ENCODE results near the gene NDUFA6.

DNA sequence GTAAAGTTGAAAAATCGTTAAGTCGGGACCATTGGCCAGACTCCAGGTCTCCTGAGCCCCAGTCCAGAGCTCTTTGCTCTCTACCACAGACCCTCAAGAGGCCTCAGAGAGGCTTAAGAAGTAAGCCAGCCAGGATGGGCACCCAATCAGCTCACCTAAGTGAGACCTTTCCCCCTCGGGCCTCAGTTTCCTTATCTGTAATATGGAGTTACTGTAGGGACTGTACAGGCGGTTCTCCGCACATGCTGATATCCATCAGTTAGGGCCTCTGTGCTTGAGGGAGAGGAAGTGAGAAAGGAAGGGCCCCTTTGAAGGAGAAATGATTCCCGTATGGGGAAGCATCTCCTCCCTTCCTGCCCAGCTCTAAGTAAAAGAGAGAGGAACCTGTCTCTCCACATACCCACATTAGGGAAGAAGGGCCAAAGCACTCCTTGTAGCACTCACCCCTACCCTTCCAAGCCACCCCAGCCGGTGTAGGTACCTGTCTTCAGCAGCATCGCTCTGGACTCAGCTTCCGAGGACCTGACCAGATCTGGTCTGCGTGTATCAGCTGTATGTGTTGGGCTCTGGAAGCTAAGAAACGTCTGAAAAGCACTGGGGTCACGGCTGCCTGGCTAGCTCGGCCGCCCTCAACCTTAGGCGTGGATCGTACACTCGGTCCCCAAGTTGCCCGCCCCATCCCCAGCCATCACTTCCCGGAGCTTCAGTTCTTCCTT, 20.6 kb downstream of the NDUFA6 start:
- TF ChIP-seq, protein P1, sequence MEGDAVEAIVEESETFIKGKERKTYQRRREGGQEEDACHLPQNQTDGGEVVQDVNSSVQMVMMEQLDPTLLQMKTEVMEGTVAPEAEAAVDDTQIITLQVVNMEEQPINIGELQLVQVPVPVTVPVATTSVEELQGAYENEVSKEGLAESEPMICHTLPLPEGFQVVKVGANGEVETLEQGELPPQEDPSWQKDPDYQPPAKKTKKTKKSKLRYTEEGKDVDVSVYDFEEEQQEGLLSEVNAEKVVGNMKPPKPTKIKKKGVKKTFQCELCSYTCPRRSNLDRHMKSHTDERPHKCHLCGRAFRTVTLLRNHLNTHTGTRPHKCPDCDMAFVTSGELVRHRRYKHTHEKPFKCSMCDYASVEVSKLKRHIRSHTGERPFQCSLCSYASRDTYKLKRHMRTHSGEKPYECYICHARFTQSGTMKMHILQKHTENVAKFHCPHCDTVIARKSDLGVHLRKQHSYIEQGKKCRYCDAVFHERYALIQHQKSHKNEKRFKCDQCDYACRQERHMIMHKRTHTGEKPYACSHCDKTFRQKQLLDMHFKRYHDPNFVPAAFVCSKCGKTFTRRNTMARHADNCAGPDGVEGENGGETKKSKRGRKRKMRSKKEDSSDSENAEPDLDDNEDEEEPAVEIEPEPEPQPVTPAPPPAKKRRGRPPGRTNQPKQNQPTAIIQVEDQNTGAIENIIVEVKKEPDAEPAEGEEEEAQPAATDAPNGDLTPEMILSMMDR (IDR thresholded peaks at IDR 0.05), result no peak
- TF ChIP-seq POLR2A (IDR thresholded peaks at IDR 0.05), result no peak
- no peak for TF ChIP-seq POLR2AphosphoS5 (IDR thresholded peaks at IDR 0.05)
